Activated CD8-positive, alpha-beta memory T cell treated with anti-CD3 and anti-CD28 coated beads, Interleukin-2, amount 50 U/mL, for 24 hours (primary cell): ENCODE measurements around the gene SIGMAR1.
A peak's percentile ranks its signal among the peaks of the same experiment; 100 is the strongest.

Source experiments
- DNase-seq: peaks from one replicate; pipeline ENCODE4 v3.0.0-alpha.2; 2020; ENCODE audit errors: extremely low read depth

SIGMAR1 gene

DNA sequence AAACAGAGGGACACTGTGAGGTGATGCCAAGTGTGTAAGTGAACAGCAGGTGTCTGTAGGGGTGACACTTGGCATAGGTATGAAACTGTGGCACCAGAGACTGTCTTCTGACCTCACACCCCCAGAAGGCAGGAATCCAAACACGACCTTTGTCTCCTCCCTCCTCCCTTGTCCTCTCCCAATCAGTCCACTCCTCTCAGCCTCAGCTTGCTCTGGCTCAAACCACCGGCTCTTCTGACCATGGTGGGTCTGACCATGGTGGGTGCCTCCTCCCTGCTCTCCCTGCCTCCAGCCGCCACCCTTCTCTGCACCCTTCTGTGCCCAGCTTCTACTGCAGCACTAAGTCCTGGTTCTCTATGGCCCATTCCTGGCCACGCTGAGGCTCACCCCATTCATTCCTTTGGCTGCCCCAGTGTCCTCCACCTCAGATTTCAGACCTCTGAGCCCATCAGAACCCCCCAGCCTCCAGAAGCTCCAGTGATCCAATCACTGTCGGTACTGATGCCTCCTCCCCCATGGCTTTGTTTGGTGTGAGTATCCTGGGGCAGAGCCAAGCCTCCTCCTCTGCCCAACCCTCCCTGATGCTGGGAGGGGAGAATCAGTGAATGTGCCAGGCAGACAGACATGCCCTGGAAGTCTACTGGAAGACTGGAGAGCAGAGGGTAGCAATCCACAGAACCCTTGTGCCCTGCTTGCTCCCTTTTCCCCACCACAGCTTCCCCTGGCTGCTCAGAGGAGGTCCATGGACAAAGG is 7.0 kb downstream of the SIGMAR1 start:
- no peak for DNase-seq

DNA sequence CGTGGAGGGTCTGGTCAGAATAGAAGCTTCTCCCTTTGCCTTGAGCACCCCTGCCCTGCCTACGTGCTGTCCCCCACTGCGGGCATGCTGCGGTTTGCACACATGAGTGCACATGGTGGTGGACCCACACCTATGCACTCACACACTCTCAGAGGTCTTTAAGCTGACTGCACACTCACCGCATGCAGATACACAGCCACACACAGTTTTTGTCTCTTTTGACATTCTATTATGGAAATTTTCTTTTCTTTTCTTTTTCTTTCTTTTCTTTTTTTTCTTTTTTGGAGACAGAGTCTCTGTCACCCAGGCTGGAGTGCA is 8.1 kb downstream of the SIGMAR1 start:
- no peak for DNase-seq

DNA sequence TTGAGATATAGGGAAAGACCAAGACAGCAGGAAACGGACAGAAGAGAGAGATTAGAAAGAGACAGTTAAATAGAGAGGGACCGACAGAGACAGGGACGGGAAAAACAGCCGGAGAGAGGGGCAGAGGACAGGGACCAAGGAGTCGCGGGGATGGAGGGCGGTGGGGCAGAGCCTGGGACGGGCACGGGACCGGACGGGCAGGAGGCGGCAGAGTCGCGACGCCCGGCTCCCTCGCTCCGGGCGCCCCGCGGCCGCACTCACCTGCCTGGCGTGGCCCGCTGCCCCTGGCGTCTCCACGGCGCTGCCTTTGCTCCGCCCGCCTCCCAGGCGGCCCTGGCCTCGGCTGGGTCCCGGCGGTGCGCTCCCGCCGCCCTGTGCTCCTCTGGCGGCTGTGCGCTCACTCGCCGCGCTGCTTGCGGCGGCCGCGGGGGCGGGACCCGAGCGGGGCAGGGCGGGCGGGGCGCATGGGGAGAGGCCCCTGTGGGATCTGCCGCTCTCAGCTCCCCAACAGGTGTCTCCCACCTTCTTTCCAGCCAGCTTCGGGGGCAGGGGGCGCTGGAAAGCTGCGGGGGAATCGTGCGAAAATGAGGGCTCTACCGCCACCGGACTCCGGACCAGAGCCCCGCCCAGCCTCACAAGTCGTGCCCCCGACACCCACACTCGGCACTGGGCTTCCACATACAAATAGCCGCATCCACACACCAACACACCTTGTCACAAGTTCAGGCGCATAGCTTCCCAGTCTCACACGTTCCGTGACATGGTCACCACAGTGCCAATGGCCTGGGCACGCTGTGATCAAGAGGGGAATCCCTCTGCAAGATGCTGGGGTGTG is 8.7 kb downstream of the SIGMAR1 start, which contains the start of gene ARID3C:
Gene ARID3C (minus strand): TSS at position 411 of the 835 bp plus-strand sequence. CDS start 1,052 bp downstream, outside the sequence.
- DNase-seq, result no peak

DNA sequence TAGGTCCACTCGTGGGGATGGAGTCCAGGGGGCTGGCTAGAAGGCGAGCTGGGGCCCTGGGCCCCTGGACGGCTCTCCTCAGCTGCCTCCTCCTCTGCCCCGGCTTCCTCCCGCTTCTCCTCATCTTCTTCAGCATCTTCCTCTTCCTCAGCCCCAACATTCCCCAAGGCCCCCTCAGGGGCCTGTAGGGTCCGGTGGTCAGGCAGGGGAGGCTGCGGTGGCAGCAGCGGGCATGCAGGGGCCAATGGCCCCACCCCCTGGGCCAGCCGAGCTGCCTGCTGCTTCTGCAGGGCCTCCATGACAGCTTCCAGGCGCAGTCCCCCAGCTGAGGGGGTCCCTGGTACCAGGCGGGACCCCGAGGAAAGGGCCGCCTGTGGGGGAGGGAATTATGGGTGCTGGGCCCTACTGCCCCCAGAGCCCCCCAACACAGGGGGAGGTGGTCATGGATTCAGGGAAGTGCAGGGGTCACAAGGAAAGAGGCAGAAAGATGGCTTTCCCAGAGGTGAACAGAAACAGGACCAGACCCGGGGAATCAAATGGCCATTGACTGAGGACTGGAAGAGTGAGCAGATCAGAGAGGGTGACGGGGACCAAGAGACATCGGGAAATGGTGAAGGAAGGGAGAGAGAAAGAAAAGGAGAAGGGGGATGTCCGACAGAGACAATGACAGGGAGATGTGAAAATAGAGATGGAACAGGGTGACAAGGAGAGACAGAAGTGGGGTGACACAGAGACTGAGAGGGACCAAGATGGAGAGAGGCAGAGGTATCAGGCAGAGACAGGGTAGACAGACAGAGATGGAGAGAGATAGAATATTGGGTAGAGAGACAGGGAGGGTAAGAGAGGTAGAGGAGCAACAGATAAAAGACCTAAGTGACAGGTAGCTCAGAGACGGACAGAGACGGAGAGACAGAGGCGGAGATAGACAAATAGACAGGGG is 9.6 kb downstream of the SIGMAR1 start:
- DNase-seq, result no peak

DNA sequence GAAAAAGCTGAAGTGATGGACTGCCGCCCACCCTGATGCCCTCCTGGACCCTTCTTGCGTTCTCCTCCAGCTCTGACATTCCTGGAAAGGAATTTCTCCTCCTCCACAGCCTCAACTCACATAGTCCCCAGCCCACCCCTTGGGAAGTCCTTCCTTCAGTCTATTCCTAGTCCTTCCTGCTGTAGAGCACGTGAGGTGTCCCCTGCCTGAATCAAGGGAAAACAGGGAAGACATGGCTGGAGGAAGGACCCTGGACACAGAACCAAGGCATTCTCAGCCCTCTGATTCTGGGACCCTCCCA is 12.5 kb downstream of the SIGMAR1 start:
- no peak for DNase-seq

DNA sequence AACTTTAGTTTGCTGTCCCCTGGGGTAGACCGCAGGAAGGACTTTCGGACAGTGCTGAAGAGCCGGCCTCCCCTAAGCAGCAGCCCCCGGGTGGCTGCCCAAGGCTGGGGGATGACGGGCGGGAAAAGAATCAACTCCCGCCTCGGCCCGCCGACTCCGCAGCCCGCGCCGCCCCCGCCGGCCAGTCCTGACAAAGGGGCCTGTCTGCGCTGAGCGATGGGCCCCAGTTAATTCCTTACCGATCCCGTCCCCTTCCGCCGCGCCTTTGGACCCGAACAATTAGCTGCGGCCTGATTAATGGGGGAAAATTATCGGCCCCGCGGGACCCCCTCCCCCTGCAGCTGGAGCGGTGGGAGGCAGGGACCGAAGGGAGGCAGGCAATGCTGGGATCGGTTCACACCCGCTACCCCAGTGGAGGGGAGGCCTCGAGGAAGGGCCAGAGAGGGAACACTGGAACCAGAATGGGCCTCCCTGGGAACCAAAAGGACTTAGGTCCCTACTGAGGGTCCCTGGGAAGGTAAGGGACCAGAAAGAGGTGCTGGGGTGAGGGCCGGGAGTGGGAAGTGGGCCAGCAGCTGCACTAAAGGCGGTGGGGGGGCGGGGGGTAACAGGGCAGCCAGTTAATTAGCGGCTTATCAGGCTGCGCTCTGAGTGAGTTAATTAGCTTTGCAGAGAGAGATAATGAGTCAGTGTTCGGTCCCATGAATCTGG is 13.0 kb downstream of the SIGMAR1 start:
- no peak for DNase-seq

DNA sequence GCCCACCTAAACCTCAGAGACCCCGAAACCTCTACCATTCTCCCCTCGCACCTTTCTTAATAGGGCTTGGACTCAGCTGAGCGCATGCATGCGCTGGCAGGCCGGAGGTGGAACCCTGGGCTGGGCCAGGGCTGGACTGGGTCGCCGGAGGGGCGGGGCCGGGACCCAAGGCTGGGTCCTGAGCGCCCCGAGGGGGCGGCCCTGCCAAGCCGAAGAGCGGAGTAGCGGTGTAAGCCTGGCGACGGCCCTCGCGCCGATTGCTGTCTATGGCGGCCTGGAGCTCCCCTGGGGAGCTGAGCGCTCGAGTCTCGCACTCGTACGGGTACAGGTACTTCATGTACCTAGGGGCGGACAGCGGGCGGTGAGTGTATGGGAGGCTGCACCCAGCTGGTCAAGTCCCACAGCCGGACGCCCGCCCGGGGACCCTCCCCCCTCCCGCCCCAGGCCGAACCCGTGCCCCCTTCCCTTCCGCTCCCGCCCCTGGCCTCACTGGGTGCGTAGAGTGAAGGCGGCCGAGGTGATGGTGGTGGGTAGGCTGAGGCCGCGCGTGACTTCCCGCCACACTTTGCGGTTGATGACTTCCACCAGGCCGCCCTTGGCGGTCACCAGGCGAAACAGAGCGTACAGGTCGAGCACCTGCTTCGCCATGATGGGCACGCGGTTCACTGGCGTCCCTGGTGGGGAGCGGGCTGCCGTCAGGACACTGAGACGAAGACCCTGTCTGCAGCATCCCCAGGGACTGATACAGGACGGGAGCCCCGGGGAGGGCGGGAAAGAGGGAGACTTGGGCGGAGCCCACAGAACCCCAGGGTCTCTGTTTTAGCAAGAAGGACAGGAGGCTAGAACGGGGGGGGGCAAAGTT is 14.0 kb downstream of the SIGMAR1 start:
- DNase-seq, result no peak

DNA sequence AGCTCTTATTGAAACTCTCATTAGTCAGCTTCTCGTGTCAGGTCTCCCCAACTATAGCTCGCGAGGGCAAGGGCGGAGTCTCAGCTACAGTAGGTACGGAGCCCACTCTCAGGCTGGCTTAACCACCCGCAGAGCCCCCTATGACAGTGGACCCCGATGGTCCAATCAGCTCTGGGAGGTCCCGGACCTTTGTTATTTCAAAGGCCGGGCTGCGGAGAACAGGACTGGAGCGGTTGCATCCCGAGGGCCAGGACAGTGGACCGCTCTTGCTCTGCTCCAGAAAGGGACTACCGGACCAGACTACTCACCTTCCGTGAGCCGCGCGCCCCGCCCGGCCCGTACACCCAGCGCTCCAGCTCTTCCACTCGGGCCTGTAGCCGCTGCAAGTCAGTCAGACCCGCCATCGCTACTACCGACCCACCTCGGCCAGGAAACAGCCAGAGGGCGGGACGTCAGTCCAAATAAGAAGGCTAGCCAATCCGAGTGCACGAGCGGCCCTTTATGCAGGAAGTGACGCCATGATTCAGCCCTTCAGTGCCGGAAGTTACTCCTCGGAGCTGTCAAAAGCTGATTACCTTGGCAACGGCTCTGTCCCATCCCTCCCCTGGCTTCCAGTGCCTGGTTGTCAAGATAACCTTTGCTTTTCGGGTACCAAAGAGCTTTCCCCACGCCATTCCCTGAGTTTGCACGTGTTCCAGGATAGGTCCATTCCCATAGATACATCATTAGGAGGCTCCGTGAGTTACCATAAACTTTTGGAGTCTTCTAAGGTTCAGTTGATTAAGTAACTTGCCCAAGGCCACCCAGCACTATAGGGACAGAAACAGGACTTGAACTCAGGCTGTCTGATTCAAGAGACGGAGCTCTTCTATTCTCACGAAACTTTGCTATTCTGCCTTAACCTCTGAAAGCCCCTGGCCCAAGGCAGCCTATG is 17.3 kb downstream of the SIGMAR1 start, which contains the start of gene DCTN3:
Gene DCTN3 (minus strand): TSS at position 435 of the 934 bp plus-strand sequence. CDS start 31 bp downstream, at position 404.
- peak; percentile 83 for DNase-seq

DNA sequence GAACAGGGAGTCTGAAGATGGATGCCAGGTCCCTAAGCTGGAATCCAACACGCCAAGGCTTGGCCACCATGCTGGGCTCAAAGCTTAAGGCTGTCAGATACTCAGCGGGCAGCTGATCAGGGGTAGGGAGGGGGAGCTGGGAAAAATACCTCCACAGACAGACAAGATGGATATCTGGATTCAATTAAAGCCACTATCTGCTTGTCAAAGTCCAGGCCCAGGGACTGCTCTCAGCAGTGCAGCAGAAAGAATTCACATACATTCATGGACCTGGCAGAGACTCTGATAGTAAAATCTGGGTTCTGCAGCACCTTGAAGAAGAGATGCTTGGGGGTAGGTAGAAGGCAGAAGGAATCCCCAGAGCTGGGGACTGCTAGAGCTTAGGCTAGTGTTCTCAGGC is 22.5 kb downstream of the SIGMAR1 start:
- no peak for DNase-seq

DNA sequence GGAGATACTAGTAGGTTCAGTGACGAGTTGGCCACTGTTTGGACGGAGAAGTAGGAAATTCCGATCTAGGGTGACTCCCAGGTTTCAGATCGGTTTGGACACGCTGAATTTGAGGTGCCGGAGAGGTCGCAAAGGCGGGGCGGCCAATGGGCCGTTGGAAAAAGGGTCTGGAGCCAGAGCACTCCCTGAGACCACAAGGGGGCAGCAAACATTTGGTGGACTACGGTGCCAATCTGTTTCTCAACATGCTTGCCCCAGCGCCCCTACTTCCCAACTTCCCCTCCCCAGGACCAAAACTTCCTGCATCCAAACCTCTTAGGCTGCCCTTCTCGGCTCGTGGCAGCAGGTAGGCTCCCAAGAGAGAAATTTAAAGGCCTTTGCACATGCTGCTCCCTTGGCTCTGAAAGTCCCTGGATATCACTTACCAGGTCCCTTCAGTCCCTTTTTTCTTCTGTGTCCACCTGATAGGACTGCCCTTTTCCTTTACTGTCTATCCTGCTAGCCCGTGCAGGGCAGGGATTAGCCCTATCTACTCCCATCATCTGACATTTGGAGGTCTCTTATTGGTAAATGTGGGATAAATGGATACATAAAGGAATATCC is 24.7 kb downstream of the SIGMAR1 start:
- peak; percentile 21 for DNase-seq

DNA sequence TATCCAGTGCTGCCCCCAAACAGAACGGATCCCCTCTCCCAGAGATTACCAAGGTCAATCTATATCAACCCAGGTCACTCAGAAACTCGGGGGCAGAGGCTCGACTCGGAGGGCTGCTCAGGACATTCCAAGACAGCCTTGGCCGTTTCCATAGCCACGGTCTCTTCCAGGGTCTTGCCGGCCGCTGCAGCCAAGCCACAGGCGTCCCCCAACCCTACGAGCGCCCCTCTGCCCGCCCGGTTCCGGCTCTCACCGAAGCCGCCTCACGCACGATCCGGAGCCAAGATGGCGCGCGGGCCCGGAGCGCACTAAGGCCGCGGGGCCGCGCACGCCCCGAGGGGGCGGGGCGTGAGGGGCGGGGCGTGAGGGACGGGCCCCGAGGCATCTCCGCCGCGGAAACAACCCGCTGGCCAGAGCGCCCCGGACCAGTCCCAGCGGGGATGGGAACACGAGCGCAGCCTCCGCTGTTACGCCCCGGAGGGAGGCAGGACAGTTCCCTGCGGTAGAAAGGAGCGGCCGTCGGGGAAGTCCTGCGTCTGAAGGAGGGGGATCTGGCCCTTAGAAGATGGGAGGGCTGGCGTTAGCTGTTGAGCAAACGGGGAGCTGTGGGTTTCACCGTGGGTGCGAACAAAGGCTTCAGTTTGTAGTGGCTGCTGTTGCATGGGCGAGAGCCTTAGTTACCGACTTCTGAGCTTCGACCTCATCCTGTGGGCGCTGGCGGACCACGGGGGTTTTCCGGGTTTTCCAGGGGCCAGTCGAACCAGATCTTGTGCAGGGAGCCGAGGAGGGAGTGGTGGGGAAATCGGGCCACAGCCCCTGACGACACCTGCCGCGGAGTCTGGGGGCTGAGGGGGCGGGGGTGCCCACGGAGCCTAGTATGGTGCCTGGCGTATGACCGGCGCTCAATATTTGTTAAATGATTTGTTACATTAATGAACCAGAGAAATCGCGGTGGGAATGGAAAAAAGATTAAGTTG is 25.5 kb downstream of the SIGMAR1 start, which contains the start of gene RPP25L:
Gene RPP25L (minus strand): TSS at position 287 of the 977 bp plus-strand sequence. CDS start 801 bp downstream, outside the sequence.
- DNase-seq, result peak; percentile 45

DNA sequence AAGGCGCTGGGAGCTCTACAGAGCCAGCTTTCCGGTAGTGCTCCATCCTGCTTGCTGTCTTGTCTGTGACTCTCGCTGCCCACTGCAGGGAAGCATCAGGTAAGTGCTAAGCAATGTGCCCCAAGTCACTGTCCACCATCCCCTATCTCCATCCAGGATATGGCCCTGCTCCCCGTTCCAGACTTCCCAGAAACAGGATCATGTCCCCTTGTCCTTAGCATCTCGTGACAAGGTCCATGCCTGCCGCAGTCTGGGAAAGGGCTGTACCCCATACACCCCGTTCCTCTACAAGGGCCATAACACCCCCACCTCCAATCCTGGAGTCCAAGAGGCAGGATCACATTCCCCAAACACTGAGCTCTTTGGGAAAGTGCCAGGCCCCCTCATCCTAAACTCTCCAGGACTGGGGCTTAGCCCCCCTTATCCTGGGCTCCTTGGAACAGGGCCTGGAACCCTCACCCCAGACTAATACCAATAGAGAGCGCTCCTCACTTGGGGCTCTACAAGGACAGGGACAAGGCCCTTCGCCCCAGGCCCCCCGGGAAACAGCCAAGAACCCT is 26.3 kb downstream of the SIGMAR1 start:
- no peak for DNase-seq

DNA sequence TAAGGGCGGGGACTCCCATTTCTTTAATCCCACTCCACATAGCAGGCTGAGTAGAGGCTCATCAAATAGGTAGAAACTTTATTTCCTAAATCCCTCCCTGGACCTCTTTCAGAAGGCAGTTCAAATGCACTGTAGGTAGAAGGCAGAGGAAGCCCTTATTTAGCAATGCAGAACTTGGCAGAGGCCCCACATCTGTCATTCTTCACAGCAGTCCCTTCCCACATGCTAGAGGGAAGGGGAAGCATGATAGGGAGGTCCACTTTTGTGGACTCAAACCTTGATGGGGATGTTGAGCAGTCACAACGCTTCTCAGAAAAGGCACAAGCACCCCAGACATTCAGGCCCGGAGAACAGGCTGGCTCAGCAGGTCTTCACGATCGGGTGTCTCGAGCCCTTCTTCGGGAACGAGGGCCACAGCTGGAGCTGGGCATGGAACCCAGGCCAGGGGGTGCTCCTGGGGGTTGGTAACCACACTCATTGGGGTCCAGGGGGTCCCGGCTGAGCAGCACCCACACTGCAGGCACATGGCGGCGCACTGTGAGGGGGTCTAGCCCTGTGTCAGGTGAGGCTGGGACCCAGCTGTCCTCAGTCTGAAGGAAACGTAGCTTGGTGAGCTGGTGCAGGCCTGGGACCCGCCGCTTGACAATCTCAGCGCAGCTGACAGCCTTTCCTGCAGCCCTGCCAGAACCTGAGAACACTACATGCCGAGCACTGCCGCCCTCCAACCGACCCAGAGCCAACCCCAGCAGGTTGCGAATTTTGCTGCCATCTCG is 27.0 kb downstream of the SIGMAR1 start:
- no peak for DNase-seq

DNA sequence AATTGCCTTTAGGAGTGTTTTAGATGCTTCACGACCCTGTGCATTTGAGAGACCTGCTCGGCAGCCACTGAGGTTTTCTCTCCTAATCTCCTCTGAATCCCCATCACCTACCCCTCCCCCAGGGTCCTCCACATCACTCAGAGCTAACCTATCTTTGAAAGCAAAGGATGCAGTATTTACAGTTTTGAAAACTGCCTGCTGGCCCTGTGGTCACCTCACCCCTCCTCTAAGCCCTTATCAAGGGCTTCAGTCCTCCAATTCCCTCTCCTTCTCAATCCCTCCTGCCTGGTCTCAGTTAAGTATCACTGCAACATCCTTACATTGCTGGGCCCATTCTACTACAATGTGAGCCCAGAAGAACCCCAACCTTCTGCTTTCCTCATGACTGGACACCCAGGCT is 30.3 kb downstream of the SIGMAR1 start:
- DNase-seq, result no peak

DNA sequence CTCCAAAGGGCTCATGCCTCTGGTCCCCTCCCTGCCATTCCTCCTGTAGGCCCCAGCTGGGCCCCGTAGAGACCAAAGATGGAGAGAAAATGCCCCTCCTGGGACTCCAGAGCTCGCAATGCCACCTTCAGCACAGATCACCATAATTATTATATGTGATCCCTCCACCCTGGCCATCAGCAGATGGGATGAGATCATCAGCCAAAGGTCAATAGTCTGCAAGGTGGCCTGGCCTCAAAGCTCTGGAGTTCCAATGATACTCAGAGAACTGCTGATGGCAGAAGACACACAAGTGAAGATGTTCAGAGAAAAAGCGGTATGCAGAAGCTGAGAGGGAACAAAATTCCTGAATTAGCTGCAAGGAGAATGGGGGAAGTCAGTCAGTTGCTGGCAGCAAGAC is 30.7 kb downstream of the SIGMAR1 start:
- no peak for DNase-seq

DNA sequence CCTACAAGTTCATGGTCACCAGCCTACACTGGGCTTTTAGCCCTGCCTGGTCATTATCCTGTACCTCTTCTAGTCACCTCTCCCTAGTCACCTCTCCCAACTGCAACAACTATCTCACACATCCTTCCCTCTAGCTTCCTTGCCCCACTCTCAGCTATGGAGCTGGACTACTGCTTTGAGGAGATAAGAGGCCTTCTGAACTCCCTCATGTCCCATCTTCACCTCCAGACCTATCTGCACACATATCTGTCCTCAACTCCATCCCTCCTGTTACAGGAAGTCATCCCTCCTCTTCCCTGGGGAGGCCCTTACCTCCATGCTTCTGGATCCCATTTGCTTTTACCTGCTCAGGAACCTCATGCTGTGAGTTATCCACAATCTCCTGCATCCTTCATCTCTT is 31.4 kb downstream of the SIGMAR1 start:
- DNase-seq, result no peak
